NCI-H2171 treated with DMSO at 0.1 percent for 48 hours (cell line): Measurements from ENCODE around the gene BFSP2.
A peak's percentile ranks its signal among the peaks of the same experiment; 100 is the strongest.

Experiments used
- DNase-seq: peaks from one replicate; lab custom pipeline; 2025; lab: John Stamatoyannopoulos, UW

The BFSP2 gene

DNA sequence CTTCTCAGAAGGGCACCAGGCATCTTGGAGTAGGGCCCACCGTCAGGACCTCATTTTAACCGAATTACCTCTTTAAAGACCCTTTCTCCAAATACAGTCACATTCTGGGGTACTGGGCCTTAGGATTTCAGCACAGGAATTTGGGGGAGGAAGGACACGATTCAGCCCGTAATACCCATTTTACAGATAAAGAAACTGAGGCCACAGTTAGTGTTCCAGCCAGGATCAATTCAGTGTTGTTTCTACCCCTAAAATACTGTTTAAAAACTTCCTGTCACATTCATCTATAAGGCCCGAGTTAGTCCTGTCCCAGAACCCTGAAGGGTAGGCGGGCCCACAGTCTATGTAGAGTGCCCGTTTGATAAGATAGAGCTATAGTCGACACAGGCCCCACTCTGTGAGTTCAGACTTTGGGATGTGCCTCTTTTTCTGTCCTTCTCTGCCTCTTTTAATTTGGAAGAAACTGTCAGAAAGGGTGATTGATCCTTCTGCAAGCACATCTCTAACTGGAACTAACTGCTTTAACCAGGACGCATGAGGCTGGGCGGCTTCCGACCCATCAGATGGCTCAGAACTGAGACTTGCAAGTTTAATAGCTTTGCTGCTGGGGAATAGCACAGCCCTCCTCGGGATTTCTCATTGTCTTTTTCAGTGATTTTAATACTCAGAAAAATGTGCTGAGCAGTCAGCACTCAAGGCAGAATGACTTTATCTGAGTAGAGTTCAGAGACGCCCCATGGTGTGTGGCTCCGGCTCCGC is 19.5 kb downstream of the BFSP2 start:
- DNase-seq: no peak

DNA sequence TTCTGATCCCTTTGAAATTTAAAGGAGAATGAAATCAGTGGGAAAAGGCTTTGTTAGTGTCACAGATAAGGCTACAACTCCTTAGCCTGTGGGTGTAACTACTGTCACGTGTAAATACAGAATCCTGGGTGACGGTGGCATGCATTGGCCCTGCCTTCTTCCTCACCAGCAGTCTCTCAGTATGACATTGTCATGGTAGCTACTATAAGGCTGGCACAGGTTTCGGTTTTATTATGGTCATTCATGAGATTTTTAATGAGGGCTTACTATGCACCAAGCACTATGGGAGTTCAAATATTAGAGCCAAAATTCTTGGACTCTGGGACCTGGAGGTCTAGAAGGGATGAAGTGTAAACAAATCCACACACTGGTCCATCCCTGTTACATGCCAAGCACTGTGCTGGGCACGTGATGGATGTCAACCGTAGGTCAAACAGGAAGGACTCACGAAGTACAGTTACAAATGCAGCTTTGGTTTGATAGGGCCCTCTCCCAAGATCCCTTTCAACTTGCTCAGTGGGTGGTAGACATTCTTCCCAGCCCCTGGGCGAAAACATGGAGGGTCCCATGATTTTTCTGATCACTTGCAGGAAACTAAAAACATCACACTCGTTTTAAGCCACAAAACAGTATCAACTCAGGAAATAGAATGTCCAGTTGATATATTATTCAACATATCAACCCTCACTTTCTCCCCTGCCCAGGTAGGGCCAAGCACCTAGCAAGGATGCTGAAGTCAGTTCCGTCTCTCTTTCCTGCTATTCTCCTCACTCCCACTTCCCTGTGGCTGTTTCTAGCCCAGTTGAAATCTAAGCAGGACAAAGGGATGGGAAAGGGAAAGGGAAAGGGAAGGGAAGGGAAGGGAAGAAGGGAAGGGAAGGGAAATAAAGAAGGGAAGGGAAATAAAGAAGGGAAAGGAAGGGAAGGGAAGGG is 25.3 kb downstream of the BFSP2 start:
- no peak for DNase-seq

DNA sequence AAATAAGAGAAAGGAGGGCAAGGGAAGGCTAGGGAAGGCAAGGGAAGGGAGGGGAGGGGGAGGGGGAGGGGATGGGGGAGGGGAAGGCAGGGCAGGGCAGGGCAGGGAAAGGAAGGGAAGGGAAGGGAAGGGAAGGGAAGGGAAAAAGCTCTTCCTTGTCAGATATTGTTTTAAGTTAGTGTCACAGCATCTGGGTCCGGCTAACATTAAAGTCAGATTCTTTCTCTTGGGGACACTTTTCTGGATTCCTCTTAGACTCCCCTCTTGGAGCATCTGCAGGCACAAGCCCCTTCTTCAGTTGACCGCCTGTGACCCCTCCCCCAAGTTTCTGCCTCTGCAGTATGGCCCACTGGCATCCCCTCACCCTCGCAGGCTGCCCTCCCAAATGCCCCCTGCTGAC is 26.0 kb downstream of the BFSP2 start:
- no peak for DNase-seq

DNA sequence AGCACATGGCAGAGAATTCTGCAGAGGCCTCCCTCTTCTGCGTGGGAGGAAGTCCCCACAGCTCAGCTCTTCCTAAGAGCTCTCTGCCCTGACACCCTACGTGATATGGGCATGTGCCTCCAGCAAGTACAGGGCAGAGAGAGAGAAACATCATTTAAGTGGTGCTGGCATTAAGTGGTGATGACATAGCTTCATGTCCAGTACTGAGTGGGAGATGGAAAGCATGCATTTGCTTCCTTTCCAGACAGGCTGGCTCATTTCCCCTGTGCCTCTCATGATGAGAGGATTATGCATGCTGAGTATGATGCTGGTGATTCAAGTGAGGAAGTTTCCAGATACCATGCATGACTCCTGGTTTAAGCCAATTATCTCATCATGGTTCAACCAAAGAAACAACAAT is 26.9 kb downstream of the BFSP2 start:
- DNase-seq: no peak

DNA sequence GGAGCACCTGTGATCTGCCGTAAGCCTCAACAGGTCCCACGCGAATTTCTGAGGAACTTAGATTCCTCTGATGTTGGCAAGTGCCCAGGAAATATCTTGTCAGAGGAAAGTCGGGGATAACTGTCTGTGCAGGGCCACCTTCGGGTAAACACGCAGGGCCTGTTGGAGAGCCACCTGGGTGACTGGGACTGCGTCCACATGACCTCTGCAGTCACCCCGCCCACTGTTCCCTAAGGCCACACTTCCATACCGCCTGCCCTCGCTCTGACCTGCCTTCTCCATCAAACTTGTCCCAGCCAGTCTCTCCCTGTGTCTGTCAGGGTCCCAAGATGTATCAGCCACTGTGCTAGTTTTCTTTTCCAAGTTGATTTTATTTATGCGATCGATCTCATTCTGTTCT is 28.7 kb downstream of the BFSP2 start:
- DNase-seq: no peak

DNA sequence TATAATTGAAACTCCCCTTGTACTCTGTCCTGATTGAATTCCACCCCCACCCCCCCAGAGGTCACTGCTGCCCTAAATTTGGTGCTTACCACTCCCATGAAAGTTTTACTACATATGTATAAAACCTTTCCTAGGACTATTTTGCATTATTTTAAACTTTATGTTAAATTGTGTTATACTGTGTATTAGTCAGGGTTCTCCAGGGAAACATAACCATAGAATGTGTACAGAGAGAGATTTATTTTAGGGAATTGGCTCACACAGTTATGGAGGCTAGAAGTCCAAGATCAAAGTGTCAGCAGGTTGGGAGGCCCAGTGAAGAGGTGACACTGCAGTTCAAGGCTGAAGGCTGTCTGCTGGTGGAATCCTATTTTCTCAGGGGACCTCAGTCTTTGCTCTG is 29.2 kb downstream of the BFSP2 start:
- no peak for DNase-seq

DNA sequence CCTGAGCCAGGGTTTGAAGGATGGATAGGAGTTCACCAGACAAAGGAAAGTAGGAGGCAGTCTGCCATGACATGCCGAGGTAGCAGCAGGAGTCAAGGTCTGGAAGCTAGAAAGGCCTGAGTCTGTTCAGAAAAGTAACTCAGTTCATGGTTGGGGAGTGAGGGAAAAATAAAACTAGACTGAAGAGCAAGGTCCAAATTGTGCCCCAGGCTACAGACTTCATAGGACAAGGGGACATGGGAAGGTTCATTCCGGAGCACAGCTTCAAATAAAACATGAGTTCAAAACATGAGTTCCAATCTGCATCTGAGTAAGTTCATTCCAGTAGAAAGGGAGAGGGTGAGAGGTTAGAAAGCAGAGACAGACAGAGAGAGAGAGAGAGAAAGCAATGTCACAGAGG is 39.7 kb downstream of the BFSP2 start:
- no peak for DNase-seq

GRCh38 chr3:133440652-133441051 is 40.8 kb downstream of the BFSP2 start:
- DNase-seq: no peak

DNA sequence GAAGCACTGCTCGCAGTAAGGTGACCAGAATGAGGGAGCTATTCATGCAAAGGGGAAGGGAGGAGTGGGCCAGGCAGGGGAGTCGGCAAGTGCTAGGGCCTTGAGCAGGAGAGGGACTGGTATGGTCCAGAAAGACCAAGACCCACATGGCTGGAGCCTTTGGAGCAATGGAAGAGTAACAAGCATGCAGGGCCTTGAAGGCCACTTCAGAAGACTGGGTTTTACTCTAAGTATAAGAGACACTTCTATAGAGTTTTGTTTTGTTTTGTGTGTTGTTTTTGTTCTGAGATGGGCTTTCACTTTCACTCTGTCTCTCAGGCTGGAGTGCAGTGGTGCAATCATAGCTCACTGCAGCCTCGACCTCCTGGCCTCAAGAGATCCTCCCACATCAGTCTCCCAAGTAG is 42.0 kb downstream of the BFSP2 start:
- no peak for DNase-seq

GRCh38 chr3:133442518-133442917 is 42.7 kb downstream of the BFSP2 start:
- DNase-seq: no peak

DNA sequence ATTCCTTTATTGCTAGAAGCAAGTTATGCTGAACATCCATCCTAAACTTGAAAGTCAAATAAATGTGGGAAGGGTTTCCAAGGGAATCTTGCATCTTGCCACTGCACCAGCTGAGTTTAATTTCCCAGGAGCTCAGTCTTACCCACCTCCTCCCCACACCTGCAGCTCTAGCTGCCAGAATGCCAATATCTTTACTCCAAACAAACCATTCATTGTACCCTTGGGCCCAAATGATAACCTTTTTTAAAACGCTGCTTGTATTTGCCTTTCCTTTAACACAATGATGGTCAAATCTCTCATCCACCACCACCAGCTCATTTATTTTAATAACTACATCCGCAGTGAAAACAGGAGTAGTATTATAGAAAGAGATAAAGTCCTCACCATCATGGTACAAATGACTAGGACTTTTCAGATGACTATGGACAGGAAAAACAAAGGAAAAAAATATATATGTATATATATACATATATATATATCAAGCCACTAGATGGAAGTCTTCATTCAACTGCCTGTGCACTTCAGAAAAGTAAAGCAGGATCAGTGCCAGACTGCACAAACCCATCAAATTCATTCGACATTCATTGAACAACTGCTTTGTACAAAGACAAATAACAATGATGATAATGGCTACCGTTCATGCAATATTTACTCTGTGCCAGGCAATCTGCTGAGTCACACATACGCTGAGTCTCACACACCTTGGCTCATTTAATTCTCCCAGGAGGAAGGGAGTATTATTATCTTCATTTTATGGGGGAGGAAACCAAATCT is 44.0 kb downstream of the BFSP2 start:
- DNase-seq: peak; percentile 16

GRCh38 chr3:133444423-133444774 is 44.5 kb downstream of the BFSP2 start:
- no peak for DNase-seq

DNA sequence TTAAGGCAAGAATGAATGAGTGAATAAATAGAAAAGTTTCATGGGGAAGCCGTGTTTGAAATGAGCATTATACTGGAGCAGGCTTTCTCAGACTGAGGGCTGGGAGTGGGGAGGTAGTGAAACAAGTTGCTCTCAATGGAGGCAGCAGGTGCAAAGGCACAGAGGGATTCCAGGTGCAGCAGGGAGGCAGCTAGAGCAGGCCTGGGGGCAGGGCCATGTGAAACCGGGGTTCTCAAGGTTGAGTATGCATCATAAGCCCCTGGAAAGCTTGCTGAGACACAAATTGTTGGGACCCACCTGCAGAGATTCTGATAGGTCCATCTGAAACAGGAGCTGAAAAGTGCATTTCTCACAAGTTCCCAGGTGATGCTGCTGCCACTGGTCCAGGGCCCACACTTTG is 45.3 kb downstream of the BFSP2 start:
- DNase-seq: no peak

DNA sequence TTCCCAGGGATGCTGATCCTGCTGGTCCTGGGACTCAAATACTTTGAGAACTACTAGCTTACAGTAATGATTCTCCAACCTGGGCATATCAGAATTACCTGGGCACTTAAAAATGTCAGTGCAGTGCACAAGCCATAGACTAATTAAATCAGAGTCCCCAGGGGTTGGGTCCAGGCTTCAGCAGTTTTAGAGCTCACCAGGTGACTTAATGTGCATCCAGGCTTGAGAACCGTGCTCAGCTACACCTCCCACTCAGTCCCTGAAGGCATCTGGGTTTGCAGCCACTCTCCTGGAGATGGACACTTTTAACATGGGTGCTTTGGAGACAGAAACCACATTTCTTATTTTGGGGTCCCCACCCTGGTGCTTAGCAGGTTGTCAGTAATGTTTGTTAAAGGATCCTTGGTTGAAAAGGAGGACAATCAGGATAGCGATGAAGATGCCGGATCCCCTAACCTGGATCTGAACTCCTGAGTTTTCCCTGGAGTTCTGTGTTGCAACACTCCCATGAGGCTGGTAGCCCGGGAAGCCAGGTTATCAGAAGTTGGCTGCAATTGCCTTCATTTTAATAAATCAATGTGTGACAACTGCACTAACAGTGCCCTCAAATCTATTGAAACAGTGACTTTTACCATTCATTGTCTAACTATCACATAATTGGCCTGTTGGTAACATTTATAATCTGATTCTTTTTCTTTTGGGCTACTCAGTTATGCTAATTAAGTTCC is 48.1 kb downstream of the BFSP2 start:
- peak; percentile 51 for DNase-seq

DNA sequence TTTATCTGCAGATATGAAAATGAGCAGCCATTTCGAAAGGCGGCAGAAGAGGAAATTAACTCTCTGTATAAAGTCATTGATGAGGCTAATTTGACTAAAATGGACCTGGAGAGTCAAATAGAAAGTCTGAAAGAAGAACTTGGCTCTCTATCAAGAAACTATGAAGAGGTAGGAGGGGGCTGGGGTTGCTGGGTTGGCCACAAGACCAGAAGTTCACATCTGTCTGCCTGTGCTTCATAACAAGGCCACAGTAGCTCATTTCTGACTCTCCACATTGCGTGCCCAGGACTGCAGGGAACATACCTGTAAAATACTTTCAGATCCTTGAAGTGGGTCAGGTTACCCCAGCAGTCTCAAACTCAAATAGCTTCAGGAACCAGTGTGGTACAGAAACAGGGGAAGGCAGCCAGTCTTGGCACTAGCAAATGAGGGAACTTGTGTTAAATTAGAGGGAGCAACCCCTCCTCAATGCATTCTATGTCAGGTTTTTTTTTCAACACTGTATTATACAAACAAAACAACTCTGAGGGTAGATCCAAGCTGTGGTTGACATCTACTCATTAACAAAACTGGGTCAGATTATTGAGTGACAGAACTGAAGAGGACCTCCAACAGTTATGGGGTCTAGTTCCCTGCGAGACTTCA is 48.7 kb downstream of the BFSP2 start:
- no peak for DNase-seq

GRCh38 chr3:133451309-133451708 is 51.5 kb downstream of the BFSP2 start:
- DNase-seq: no peak

DNA sequence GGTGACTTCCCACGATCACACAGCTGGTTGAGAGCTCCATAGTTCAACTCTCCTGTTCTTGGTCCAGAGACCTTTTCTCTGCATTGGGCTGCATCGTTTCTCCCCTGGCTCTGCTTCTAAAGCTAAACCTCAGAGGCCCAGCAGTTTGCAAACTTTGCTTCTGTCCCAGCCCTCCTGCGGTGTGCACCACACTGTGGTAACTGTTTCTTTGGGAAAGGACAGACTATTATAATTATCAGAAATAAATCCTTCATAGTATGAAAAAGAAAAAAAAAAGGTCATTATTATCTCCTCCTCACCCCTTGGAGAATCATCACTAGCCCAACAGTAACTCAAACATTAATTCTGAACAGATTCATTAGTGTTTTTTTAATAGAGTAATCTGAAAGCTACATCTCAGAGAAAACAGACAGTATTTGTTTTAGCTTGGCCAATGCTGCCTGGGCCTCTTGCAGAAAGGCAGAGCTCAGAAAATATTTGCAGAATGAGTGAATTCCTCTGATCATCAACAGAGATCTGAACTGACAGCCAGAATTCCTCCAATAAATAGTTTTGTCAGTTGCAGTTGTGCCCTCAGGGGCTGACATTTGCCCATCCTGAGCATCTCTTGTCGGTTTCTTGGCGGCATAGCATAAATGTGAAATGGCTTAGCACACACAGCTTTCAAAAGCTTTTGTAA is 52.9 kb downstream of the BFSP2 start:
- DNase-seq: no peak

DNA sequence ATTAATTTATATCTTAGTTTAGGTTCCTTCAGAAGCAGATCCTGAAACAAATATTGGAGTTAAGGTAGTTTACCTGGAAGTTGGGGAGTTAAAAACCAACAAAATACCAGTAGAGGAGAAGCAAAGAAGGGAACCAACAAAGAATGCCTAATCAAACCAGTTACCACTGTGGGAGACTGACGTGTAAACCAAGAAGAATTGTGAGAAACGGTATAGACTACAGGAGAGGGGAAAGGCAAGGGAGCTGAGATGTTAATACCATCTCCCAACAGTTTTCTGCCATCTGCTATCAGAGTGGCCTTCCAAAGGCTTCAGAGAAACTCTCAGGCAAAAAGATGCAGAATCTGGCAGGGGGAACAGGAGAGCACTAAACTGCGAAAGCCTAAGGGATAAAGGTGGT is 53.5 kb downstream of the BFSP2 start:
- DNase-seq: no peak

GRCh38 chr3:133455281-133455680 is 55.4 kb downstream of the BFSP2 start:
- no peak for DNase-seq

DNA sequence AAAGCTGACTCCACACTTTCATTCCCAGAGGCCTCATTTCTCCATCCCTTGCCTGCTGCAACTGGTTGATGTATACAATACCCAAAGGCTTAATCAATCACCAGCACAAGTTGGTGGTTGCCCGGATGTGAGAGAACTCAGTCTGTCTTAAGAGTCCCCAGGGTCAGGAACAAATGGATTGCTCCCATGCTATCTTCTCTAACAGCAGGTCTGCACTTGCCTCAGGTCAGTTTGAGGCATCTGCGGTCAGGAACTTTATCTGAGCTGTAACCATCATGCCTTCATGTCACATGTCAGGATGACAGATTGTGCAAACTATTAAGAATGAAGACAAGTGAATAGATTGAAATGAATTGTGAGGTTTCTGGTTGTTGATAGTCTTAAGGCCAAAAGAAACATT is 56.1 kb downstream of the BFSP2 start:
- no peak for DNase-seq

DNA sequence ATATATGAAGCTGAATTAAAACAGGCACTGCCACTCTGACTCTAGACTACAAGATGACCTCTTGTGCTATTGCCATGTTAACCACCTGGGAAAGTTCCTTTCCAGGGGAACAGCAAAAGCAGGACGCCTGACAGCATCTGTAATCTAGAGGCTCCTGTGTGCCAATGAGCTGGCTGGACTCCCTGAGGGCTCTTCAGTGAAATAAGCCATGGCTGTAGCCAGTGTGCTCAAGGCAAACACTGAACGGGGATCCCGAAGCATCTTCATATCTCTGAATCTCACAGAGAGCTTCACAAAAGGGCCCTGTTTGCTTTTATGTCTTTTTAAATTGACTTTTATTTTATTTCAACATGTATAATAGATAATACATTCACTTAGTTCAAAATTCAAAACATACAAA is 57.2 kb downstream of the BFSP2 start:
- no peak for DNase-seq
